ENCODE data around the gene BCL2L13.
A peak's percentile ranks its signal among the peaks of the same experiment; 100 is the strongest.

Gene BCL2L13

GRCh38 chr22:17700778-17701177 is 62.2 kb downstream of the BCL2L13 start:
- H3K36me3 ChIP-seq (ENCODE audit: control insufficient read depth in 2 of 2, insufficient read depth in 2 of 2, low read length in 2 of 2): peaks cover 15 to 17% of the 10 kb centered on the region in 2 donors
- no peak overlapping the region for H3K4me3 ChIP-seq (ENCODE audit: low read length in 2 of 2)
- H3K9me3 ChIP-seq (ENCODE audit: control insufficient read depth in 2 of 2, low read length in 2 of 2): no peaks in the 10 kb centered on the region
- no peaks in the 10 kb centered on the region for H3K4me1 ChIP-seq (ENCODE audit: control insufficient read depth in 2 of 2, insufficient read depth in 2 of 2, low read length in 2 of 2)
- H3K27ac ChIP-seq (ENCODE audit: low read depth in 2 of 2, low read length in 2 of 2): no peak overlapping the region
- no peaks in the 10 kb centered on the region for H3K27me3 ChIP-seq (ENCODE audit: control insufficient read depth in 2 of 2, insufficient read depth in 2 of 2, low read length in 2 of 2)
- no peak overlapping the region for H3K9ac ChIP-seq (ENCODE audit: low read depth in 1 of 2, low read length in 2 of 2)

DNA sequence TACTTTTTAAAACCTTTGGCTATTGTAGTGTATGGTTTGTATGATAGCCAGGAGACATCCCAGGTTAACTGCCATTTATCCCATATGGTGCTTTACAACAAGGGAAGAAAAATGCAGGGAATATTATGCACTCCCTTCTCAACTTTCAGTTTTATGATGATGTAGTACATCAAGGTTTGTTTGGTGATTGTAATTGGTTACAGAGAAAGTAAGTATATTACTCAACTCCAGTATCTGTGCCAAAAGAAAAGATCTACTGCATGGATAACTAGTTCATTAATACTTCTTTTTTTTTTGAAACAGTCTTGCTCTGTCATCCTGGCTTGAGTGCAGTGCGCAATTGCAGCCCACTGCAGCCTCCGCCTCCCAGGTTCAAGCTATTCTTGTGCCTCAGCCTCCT is 65.3 kb downstream of the BCL2L13 start:
- no peaks in the 10 kb centered on the region for H3K27me3 ChIP-seq (ENCODE audit: control insufficient read depth in 2 of 2, insufficient read depth in 2 of 2, low read length in 2 of 2)
- H3K4me1 ChIP-seq (ENCODE audit: control insufficient read depth in 2 of 2, insufficient read depth in 2 of 2, low read length in 2 of 2): peaks cover 6 to 9% of the 10 kb centered on the region in 2 donors
- H3K36me3 ChIP-seq (ENCODE audit: control insufficient read depth in 2 of 2, insufficient read depth in 2 of 2, low read length in 2 of 2): peaks cover 8 to 15% of the 10 kb centered on the region in 2 donors
- H3K4me3 ChIP-seq (ENCODE audit: low read length in 2 of 2): no peak overlapping the region
- H3K9ac ChIP-seq (ENCODE audit: low read depth in 1 of 2, low read length in 2 of 2): no peak overlapping the region
- H3K27ac ChIP-seq (ENCODE audit: low read depth in 2 of 2, low read length in 2 of 2): no peak overlapping the region
- H3K9me3 ChIP-seq (ENCODE audit: control insufficient read depth in 2 of 2, low read length in 2 of 2): no peaks in the 10 kb centered on the region

- peaks cover 8 to 13% of the 10 kb centered on the region in 2 donors for H3K36me3 ChIP-seq (ENCODE audit: control insufficient read depth in 2 of 2, insufficient read depth in 2 of 2, low read length in 2 of 2)
- no peak overlapping the region for H3K9ac ChIP-seq (ENCODE audit: low read depth in 1 of 2, low read length in 2 of 2)
- no peak overlapping the region for H3K27ac ChIP-seq (ENCODE audit: low read depth in 2 of 2, low read length in 2 of 2)
- H3K9me3 ChIP-seq (ENCODE audit: control insufficient read depth in 2 of 2, low read length in 2 of 2): no peaks in the 10 kb centered on the region
- no peaks in the 10 kb centered on the region for H3K27me3 ChIP-seq (ENCODE audit: control insufficient read depth in 2 of 2, insufficient read depth in 2 of 2, low read length in 2 of 2)
- peaks cover 6 to 9% of the 10 kb centered on the region in 2 donors for H3K4me1 ChIP-seq (ENCODE audit: control insufficient read depth in 2 of 2, insufficient read depth in 2 of 2, low read length in 2 of 2)
- no peak overlapping the region for H3K4me3 ChIP-seq (ENCODE audit: low read length in 2 of 2)
Measured at GRCh38 chr22:17705546-17705945, 67.0 kb downstream of the BCL2L13 start.

DNA sequence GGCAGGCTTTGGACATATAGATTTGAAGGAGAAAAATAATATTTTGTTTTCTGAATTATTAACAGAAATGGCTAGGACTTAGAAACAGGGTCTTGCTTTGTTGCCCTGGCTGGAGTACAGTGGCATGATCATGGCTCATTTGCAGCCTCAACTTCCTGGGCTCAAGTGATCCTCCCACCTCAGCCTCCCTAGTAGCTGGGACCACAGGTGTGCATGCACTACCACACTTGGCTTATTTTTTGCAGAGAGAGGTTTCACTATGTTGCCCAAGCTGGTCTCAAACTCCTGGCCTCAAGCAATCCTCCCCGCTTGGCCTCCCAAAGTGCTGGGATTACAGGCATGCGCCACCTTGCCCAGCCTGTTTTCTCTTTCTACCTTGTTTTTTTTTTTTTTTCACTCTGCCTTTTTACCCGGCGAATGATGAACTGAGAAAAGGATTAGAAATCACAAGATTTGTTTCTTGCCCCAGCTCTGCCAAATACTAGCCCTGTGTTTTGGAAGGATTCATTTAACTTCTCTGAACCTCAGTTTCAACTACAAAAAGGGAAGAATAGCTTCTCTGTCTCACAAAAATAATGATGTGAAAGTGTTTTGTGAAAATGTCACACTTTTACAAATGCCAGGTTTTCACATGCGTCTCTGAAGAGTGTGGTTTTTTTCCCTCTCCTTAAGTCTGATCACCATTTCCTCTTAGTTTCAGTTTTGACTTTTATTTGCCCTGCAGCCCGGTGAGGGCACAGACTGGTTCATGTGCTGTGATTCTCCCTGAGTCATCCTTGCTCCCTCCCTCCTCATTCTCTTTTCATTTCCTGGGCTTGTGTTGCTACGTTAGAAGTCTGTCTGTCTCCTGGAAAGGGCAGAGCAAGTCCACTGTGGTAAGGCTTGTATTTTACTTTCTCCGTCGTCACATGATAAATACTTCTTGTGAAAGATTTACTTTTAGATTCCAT is 67.7 kb downstream of the BCL2L13 start:
- Histone ChIP-seq H3K4me1 (ENCODE audit: control insufficient read depth in 2 of 2, insufficient read depth in 2 of 2, low read length in 2 of 2) (peaks cover 6 to 9% of the 10 kb centered on the region in 2 donors), H3K27me3 (ENCODE audit: control insufficient read depth in 2 of 2, insufficient read depth in 2 of 2, low read length in 2 of 2) (no peaks in the 10 kb centered on the region), H3K27ac (ENCODE audit: low read depth in 2 of 2, low read length in 2 of 2) (peak overlapping the region; percentile 53 to 62), H3K4me3 (ENCODE audit: low read length in 2 of 2) (peak overlapping the region; percentile 13 to 61), H3K9me3 (ENCODE audit: control insufficient read depth in 2 of 2, low read length in 2 of 2) (no peaks in the 10 kb centered on the region), H3K9ac (ENCODE audit: low read depth in 1 of 2, low read length in 2 of 2) (peak overlapping the region; percentile 4 to 56), H3K36me3 (ENCODE audit: control insufficient read depth in 2 of 2, insufficient read depth in 2 of 2, low read length in 2 of 2) (peaks cover 8 to 13% of the 10 kb centered on the region in 2 donors)

GRCh38 chr22:17706947-17707346 is 68.4 kb downstream of the BCL2L13 start:
- peaks cover 6 to 9% of the 10 kb centered on the region in 2 donors for H3K4me1 ChIP-seq (ENCODE audit: control insufficient read depth in 2 of 2, insufficient read depth in 2 of 2, low read length in 2 of 2)
- peak overlapping the region; percentile 4 to 56 for H3K9ac ChIP-seq (ENCODE audit: low read depth in 1 of 2, low read length in 2 of 2)
- H3K27ac ChIP-seq (ENCODE audit: low read depth in 2 of 2, low read length in 2 of 2): peak overlapping the region; percentile 53 to 62
- peaks cover 8 to 10% of the 10 kb centered on the region in 2 donors for H3K36me3 ChIP-seq (ENCODE audit: control insufficient read depth in 2 of 2, insufficient read depth in 2 of 2, low read length in 2 of 2)
- no peaks in the 10 kb centered on the region for H3K27me3 ChIP-seq (ENCODE audit: control insufficient read depth in 2 of 2, insufficient read depth in 2 of 2, low read length in 2 of 2)
- H3K9me3 ChIP-seq (ENCODE audit: control insufficient read depth in 2 of 2, low read length in 2 of 2): no peaks in the 10 kb centered on the region
- peak overlapping the region; percentile 13 to 61 for H3K4me3 ChIP-seq (ENCODE audit: low read length in 2 of 2)

GRCh38 chr22:17707526-17707925 is 69.0 kb downstream of the BCL2L13 start:
- peak overlapping the region in 1 of 2 donors; percentile 4 for H3K9ac ChIP-seq (ENCODE audit: low read depth in 1 of 2, low read length in 2 of 2)
- H3K27me3 ChIP-seq (ENCODE audit: control insufficient read depth in 2 of 2, insufficient read depth in 2 of 2, low read length in 2 of 2): no peaks in the 10 kb centered on the region
- no peaks in the 10 kb centered on the region for H3K9me3 ChIP-seq (ENCODE audit: control insufficient read depth in 2 of 2, low read length in 2 of 2)
- H3K4me3 ChIP-seq (ENCODE audit: low read length in 2 of 2): no peak overlapping the region
- H3K27ac ChIP-seq (ENCODE audit: low read depth in 2 of 2, low read length in 2 of 2): peak overlapping the region in 1 of 2 donors; percentile 53
- H3K36me3 ChIP-seq (ENCODE audit: control insufficient read depth in 2 of 2, insufficient read depth in 2 of 2, low read length in 2 of 2): peaks cover 8 to 10% of the 10 kb centered on the region in 2 donors
- H3K4me1 ChIP-seq (ENCODE audit: control insufficient read depth in 2 of 2, insufficient read depth in 2 of 2, low read length in 2 of 2): peaks cover 6 to 9% of the 10 kb centered on the region in 2 donors

DNA sequence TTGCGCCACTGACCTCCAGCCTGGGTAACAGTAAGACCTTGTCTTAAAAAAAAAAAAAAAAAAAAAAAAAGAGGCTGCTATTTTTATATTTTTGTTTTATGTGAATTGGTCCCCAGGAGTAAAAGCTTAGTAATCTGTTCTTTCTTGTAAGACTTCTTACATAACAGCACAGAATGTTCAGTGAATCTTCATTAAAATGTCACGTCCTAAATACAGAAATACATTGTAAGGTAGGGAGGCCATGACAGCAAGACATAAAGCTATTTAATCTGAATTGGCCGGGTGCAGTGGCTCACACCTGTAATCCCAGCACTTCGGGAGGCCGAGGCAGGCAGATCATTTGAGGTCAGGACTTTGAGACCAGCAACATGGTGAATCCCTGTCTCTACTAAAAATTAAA is 71.5 kb downstream of the BCL2L13 start:
- Histone ChIP-seq H3K4me3 (ENCODE audit: low read length in 2 of 2) (no peak overlapping the region), H3K9me3 (ENCODE audit: control insufficient read depth in 2 of 2, low read length in 2 of 2) (no peaks in the 10 kb centered on the region), H3K9ac (ENCODE audit: low read depth in 1 of 2, low read length in 2 of 2) (no peak overlapping the region), H3K27ac (ENCODE audit: low read depth in 2 of 2, low read length in 2 of 2) (no peak overlapping the region), H3K36me3 (ENCODE audit: control insufficient read depth in 2 of 2, insufficient read depth in 2 of 2, low read length in 2 of 2) (no peaks in the 10 kb centered on the region), H3K4me1 (ENCODE audit: control insufficient read depth in 2 of 2, insufficient read depth in 2 of 2, low read length in 2 of 2) (peaks cover 6 to 9% of the 10 kb centered on the region in 2 donors), H3K27me3 (ENCODE audit: control insufficient read depth in 2 of 2, insufficient read depth in 2 of 2, low read length in 2 of 2) (no peaks in the 10 kb centered on the region)

DNA sequence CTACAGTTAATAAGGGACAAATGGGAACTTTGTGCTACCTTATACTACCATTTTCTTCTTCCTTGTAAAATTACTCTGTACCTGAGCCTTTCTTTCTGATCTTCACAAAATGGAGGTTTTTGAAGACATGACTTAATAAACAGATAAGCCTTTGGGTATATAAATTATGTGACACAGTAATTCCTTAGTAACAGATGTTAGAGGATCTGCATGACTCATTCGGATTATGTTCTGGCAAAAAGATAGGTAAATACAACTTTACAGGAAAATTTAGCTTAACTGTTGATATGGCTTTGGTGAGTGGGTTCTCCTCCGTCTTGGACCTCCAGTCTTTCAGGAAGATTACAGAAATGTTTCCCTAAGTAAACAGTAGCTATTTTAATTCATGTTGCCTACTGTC is 73.9 kb downstream of the BCL2L13 start:
- Histone ChIP-seq H3K27ac (ENCODE audit: low read depth in 2 of 2, low read length in 2 of 2) (no peak overlapping the region), H3K36me3 (ENCODE audit: control insufficient read depth in 2 of 2, insufficient read depth in 2 of 2, low read length in 2 of 2) (no peaks in the 10 kb centered on the region), H3K4me1 (ENCODE audit: control insufficient read depth in 2 of 2, insufficient read depth in 2 of 2, low read length in 2 of 2) (no peaks in the 10 kb centered on the region), H3K9ac (ENCODE audit: low read depth in 1 of 2, low read length in 2 of 2) (no peak overlapping the region), H3K4me3 (ENCODE audit: low read length in 2 of 2) (no peak overlapping the region), H3K27me3 (ENCODE audit: control insufficient read depth in 2 of 2, insufficient read depth in 2 of 2, low read length in 2 of 2) (no peaks in the 10 kb centered on the region), H3K9me3 (ENCODE audit: control insufficient read depth in 2 of 2, low read length in 2 of 2) (no peaks in the 10 kb centered on the region)

DNA sequence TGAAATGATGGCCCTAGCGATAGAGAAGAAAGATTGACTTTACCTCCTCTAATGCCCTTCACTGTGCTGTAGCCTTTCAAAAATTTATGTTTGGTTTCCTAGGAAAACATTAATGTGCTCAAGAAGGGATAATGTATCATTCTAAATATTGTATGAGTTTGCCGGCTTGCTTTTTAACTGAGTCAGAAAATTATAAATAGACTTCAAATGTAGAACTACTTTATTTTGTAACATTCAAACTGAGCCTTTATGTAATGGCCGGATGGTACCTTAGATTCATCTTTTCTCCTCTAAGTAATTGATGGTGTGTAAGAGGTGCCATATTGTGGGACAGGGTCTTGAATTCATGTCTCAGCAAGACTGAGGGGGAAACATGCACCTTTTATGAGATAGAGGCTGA is 78.0 kb downstream of the BCL2L13 start:
- Histone ChIP-seq H3K9me3 (ENCODE audit: control insufficient read depth in 2 of 2, low read length in 2 of 2) (no peaks in the 10 kb centered on the region), H3K27ac (ENCODE audit: low read depth in 2 of 2, low read length in 2 of 2) (no peak overlapping the region), H3K4me3 (ENCODE audit: low read length in 2 of 2) (no peak overlapping the region), H3K36me3 (ENCODE audit: control insufficient read depth in 2 of 2, insufficient read depth in 2 of 2, low read length in 2 of 2) (no peaks in the 10 kb centered on the region), H3K4me1 (ENCODE audit: control insufficient read depth in 2 of 2, insufficient read depth in 2 of 2, low read length in 2 of 2) (no peaks in the 10 kb centered on the region), H3K9ac (ENCODE audit: low read depth in 1 of 2, low read length in 2 of 2) (no peak overlapping the region), H3K27me3 (ENCODE audit: control insufficient read depth in 2 of 2, insufficient read depth in 2 of 2, low read length in 2 of 2) (no peaks in the 10 kb centered on the region)

- no peak overlapping the region for H3K27ac ChIP-seq (ENCODE audit: low read depth in 2 of 2, low read length in 2 of 2)
Measured at GRCh38 chr22:17717708-17718107, 79.2 kb downstream of the BCL2L13 start.

More at GRCh38 chr22:17717708-17718107, 79.2 kb downstream of the BCL2L13 start:
- Histone ChIP-seq H3K27me3 (ENCODE audit: control insufficient read depth in 2 of 2, insufficient read depth in 2 of 2, low read length in 2 of 2) (no peaks in the 10 kb centered on the region), H3K4me1 (ENCODE audit: control insufficient read depth in 2 of 2, insufficient read depth in 2 of 2, low read length in 2 of 2) (no peaks in the 10 kb centered on the region), H3K9ac (ENCODE audit: low read depth in 1 of 2, low read length in 2 of 2) (no peak overlapping the region), H3K36me3 (ENCODE audit: control insufficient read depth in 2 of 2, insufficient read depth in 2 of 2, low read length in 2 of 2) (no peaks in the 10 kb centered on the region), H3K9me3 (ENCODE audit: control insufficient read depth in 2 of 2, low read length in 2 of 2) (no peaks in the 10 kb centered on the region), H3K4me3 (ENCODE audit: low read length in 2 of 2) (no peak overlapping the region)
